IMR-90 (cell line): ENCODE data around the gene NOX3. TPM values are rescaled to one million over a fixed set of nuclear protein-coding genes. Genes with fewer than 3 reads are reported as not detected.

Experiments used
- ATAC-seq: fragments of 200-7000 bp; cut with Tn5 transposase; 2 replicates; pipeline ENCODE4 v1.9.1; 2020; ENCODE audit warnings: low read depth, mild to moderate bottlenecking, moderate library complexity
- BruUV-seq: library from RNA; stranded (reverse); fragments of 400-500 nt; replicated peaks from 2 replicates; lab custom pipeline; 2021; lab: Mats Ljungman, UMichigan
- CTCF ChIA-PET: fragments of 300-600 bp; formaldehyde crosslinking; extraction: SDS; loops from one replicate; lab custom pipeline; 2021; ENCODE audit warnings: antibody characterized with exemption; lab: Yijun Ruan, JAX
- POLR2A ChIA-PET: fragments of 300-600 bp; sonication (Branson Sonifier 250); formaldehyde crosslinking; loops from one replicate; lab custom pipeline; 2022; ENCODE audit warnings: antibody characterized with exemption; ENCODE audit not compliant: unreplicated experiment; lab: Charles Lee
- DNase-seq: peaks from one replicate; pipeline ENCODE4 v3.0.0; 2013
- H2AFZ ChIP-seq: replicated peaks from 2 replicates; pipeline ENCODE3; 2013; ENCODE audit warnings: low read length, mild to moderate bottlenecking; ENCODE audit not compliant: poor library complexity
- H2AK5ac ChIP-seq: 2 replicates; pipeline ENCODE4 v1.6.1; 2013; ENCODE audit warnings: low read depth, low read length, inconsistent platforms
- H2AK9ac ChIP-seq: replicated peaks from 2 replicates; pipeline ENCODE3; 2013; ENCODE audit warnings: mild to moderate bottlenecking, low read depth, low read length, moderate library complexity; ENCODE audit not compliant: poor library complexity
- H2BK120ac ChIP-seq: 2 replicates; pipeline ENCODE4 v1.6.1; 2013; ENCODE audit warnings: low read depth, low read length, inconsistent platforms
- H2BK15ac ChIP-seq: 3 replicates; pipeline ENCODE4 v1.6.1; 2013; ENCODE audit warnings: low read depth, low read length, inconsistent platforms
- H2BK20ac ChIP-seq: 2 replicates; pipeline ENCODE4 v1.6.1; 2013; ENCODE audit warnings: low read depth, mild to moderate bottlenecking, inconsistent platforms, low read length, moderate library complexity
- H2BK5ac ChIP-seq: 2 replicates; pipeline ENCODE4 v1.6.1; 2013; ENCODE audit warnings: mild to moderate bottlenecking, low read depth, low read length, inconsistent platforms; ENCODE audit not compliant: poor library complexity, severe bottlenecking
- H3K14ac ChIP-seq: replicated peaks from 2 replicates; pipeline ENCODE4 v1.6.1; 2013; ENCODE audit warnings: low read depth, low read length, inconsistent platforms
- H3K18ac ChIP-seq: 2 replicates; pipeline ENCODE4 v1.6.1; 2013; ENCODE audit warnings: low read depth, low read length, control low read depth
- H3K23ac ChIP-seq: 2 replicates; pipeline ENCODE4 v1.6.1; 2013; ENCODE audit warnings: low read depth, low read length, inconsistent platforms
- H3K27ac ChIP-seq: 2 replicates; pipeline ENCODE4 v1.5.1; 2013; ENCODE audit warnings: mild to moderate bottlenecking, control low read depth, low read length; ENCODE audit not compliant: insufficient read depth
- H3K27me3 ChIP-seq: 2 replicates; pipeline ENCODE4 v1.6.1; 2013; ENCODE audit warnings: low read length; ENCODE audit not compliant: control insufficient read depth, insufficient read depth
- H3K36me3 ChIP-seq: 2 replicates; pipeline ENCODE4 v1.6.1; 2013; ENCODE audit warnings: low read length, mixed read lengths; ENCODE audit not compliant: control insufficient read depth, insufficient read depth
- H3K4ac ChIP-seq: 2 replicates; pipeline ENCODE4 v1.6.1; 2013; ENCODE audit warnings: low read depth, low read length, inconsistent platforms
- H3K4me1 ChIP-seq: 2 replicates; pipeline ENCODE4 v1.6.1; 2013; ENCODE audit warnings: low read length, mixed read lengths; ENCODE audit not compliant: control insufficient read depth, insufficient read depth
- H3K4me2 ChIP-seq: 2 replicates; pipeline ENCODE4 v1.6.1; 2013; ENCODE audit warnings: low read depth, mild to moderate bottlenecking, control low read depth, low read length, moderate library complexity
- H3K4me3 ChIP-seq: 2 replicates; pipeline ENCODE4 v1.5.1; 2013; ENCODE audit warnings: low read depth, mild to moderate bottlenecking, control low read depth, low read length, moderate library complexity; ENCODE audit not compliant: insufficient read depth
- H3K56ac ChIP-seq: 2 replicates; pipeline ENCODE4 v1.6.1; 2013; ENCODE audit warnings: low read length, inconsistent platforms; ENCODE audit not compliant: insufficient read depth; ENCODE audit errors: extremely low read depth
- H3K79me1 ChIP-seq, 2 experiments: 2 replicates each; pipeline ENCODE4 v1.6.1; 2013; ENCODE audit warnings: low read length in 2 of 2, inconsistent platforms in 1 of 2, low read depth in 1 of 2
- H3K9ac ChIP-seq: 2 replicates; pipeline ENCODE4 v1.6.1; 2013; ENCODE audit warnings: low read depth, low read length, control low read depth
- H3K9me1 ChIP-seq: 2 replicates; pipeline ENCODE4 v1.6.1; 2013; ENCODE audit warnings: low read length, inconsistent platforms; ENCODE audit not compliant: insufficient read depth
- H3K9me3 ChIP-seq: 2 replicates; pipeline ENCODE4 v1.6.1; 2013; ENCODE audit warnings: low read length; ENCODE audit not compliant: control insufficient read depth, insufficient read depth
- H4K20me1 ChIP-seq: 2 replicates; pipeline ENCODE4 v1.6.1; 2013; ENCODE audit warnings: low read length, inconsistent platforms; ENCODE audit not compliant: insufficient read depth
- H4K5ac ChIP-seq: 2 replicates; pipeline ENCODE4 v1.6.1; 2013; ENCODE audit warnings: mild to moderate bottlenecking, low read depth, low read length, control low read depth
- H4K8ac ChIP-seq, 2 experiments: 2 replicates each; pipeline ENCODE4 v1.6.1; 2013; ENCODE audit warnings: low read depth in 2 of 2, low read length in 2 of 2, control low read depth in 1 of 2, inconsistent platforms in 1 of 2
- H4K91ac ChIP-seq: 2 replicates; pipeline ENCODE4 v1.6.1; 2013; ENCODE audit warnings: low read depth, low read length, inconsistent platforms; ENCODE audit not compliant: insufficient read depth
- CEBPB ChIP-seq: IDR thresholded peaks from 2 replicates; pipeline ENCODE4 v1.6.1; 2012; ENCODE audit warnings: low read depth, low read length, improper control_type of control experiment
- CTCF ChIP-seq: conservative IDR thresholded peaks from 2 replicates; pipeline ENCODE4 v1.5.1; 2012; ENCODE audit warnings: mild to moderate bottlenecking, low read depth, low read length, improper control_type of control experiment
- FOS ChIP-seq: fragments of 150-350 bp; IDR thresholded peaks from 2 replicates; pipeline ENCODE4 v1.6.1; 2016; ENCODE audit warnings: low read depth, low read length
- MAFK ChIP-seq: IDR thresholded peaks from 2 replicates; pipeline ENCODE4 v1.6.1; 2012; ENCODE audit warnings: low read depth, low read length, improper control_type of control experiment
- NFE2L2 ChIP-seq: fragments of 150-350 bp; IDR thresholded peaks from 2 replicates; pipeline ENCODE4 v1.6.1; 2016; ENCODE audit warnings: low read depth, mild to moderate bottlenecking, low read length
- POLR2A ChIP-seq: IDR thresholded peaks from 2 replicates; pipeline ENCODE4 v1.6.1; 2012; ENCODE audit warnings: mild to moderate bottlenecking, low read depth, low read length
- RAD21 ChIP-seq: IDR thresholded peaks from 2 replicates; pipeline ENCODE4 v1.6.1; 2012; ENCODE audit warnings: low read length, improper control_type of control experiment
- SMC3 ChIP-seq: fragments of 150-350 bp; IDR thresholded peaks from 2 replicates; pipeline ENCODE4 v1.6.1; 2016; ENCODE audit warnings: low read depth, mild to moderate bottlenecking, antibody characterized with exemption, low read length, moderate library complexity
- USF2 ChIP-seq: fragments of 150-350 bp; IDR thresholded peaks from 2 replicates; pipeline ENCODE4 v1.6.1; 2017; ENCODE audit warnings: mild to moderate bottlenecking, antibody characterized with exemption, low read length, low read depth
- WGBS, 2 experiments: methylation state at CpG; one replicate each; pipeline versions ENCODE4 v1.1.5 to v1.1.7; 2013; ENCODE audit warnings: missing lambda C conversion rate in 2 of 2; ENCODE audit not compliant: insufficient read length in 1 of 2; ENCODE audit errors: extremely low coverage in 2 of 2; 5-methylcytosine and 5-hydroxymethylcytosine counted together
- dilution Hi-C: fragments of 300-500 bp; cut with HindIII; formaldehyde crosslinking; loops from one replicate; pipeline ENCODE4 v1.14.3; 2018; ENCODE audit warnings: low sequenced_read_pairs; ENCODE audit not compliant: unreplicated experiment
- in situ Hi-C: fragments of 300-500 bp; cut with MboI; formaldehyde crosslinking; loops from 3 replicates; pipeline ENCODE4 v1.14.3; 2019; ENCODE audit warnings: low sequenced_read_pairs, inconsistent platforms, mixed read lengths
- intact Hi-C: fragments of 100-400 bp; cut with micrococcal nuclease; formaldehyde crosslinking; loops from 2 replicates; pipeline ENCODE4 v1.10.0; 2022
- polyA plus RNA-seq, 3 experiments: library from polyadenylated mRNA; depleted of rRNA; stranded (reverse); fragments of >200 nt; gene quantifications; 2 replicates each; pipeline ENCODE4 v1.2.3, GENCODE V29; 2012; ENCODE audit warnings: low replicate concordance in 1 of 3
- total RNA-seq: library from RNA; depleted of rRNA; stranded (reverse); fragments of >200 nt; gene quantifications from 2 replicates; pipeline ENCODE4 v1.2.3, GENCODE V29; 2012

Gene NOX3
- total and polyA plus RNA-seq, 2 of the 4 experiments (the other 2 are of a cell fraction): not detected

GRCh38 chr6:155497273-155497672 lies 41.6 kb upstream of the NOX3 start (continued):
- no peak for TF ChIP-seq USF2

- intact Hi-C loops: loop anchor here (1.0 to 5.0 kb wide), 5 partner anchors 35 to 318 kb away; no protein-coding TSS in a partner anchor
- Histone ChIP-seq H3K4ac (peak overlapping the region; percentile 97), H3K14ac (peak overlapping the region; percentile 97), H2AFZ (peak overlapping the region; percentile 92), H3K79me1 (no peaks in the 10 kb centered on the region), H3K4me2 (peak overlapping the region; percentile 32; the same call in 1 of the 2 replicates), H2BK20ac (peak overlapping the region; percentile 99), H3K18ac (peak overlapping the region; percentile 98), H2BK5ac (peak overlapping the region; percentile 98), H2BK120ac (peak overlapping the region; percentile 99), H4K91ac (peak overlapping the region; percentile 99), H3K23ac (peak overlapping the region; percentile 91), H2AK9ac (peak overlapping the region; percentile 8), H3K4me1 (peaks cover 18% of the 10 kb centered on the region), H2AK5ac (peak overlapping the region; percentile 93), H3K4me3 (no peak overlapping the region), H4K5ac (peak overlapping the region; percentile 99), H3K27ac (peak overlapping the region; percentile 91), H4K8ac (peak overlapping the region; percentile 87 to 98), H3K27me3 (no peaks in the 10 kb centered on the region), H3K36me3 (no peaks in the 10 kb centered on the region), H3K9me3 (no peaks in the 10 kb centered on the region), H2BK15ac (peak overlapping the region; percentile 90; the same call in 2 of the 3 replicates), H3K9me1 (no peaks in the 10 kb centered on the region; the same call in 1 of the 2 replicates), H3K56ac (peak overlapping the region; percentile 90), H3K9ac (peak overlapping the region; percentile 76), H4K20me1 (no peaks in the 10 kb centered on the region)
- whole genome bisulfite sequencing, 2 experiments: no CpG with 5 or more reads among the region's 11 CpGs
- peak; percentile 61; the same call in 1 of the 2 replicates for TF ChIP-seq POLR2A
- peak; percentile 89 for TF ChIP-seq RAD21
- no peak for TF ChIP-seq NFE2L2
- TF ChIP-seq SMC3: peak; percentile 85
- TF ChIP-seq CEBPB: peak; percentile 94
- TF ChIP-seq MAFK: no peak
- TF ChIP-seq FOS: no peak
- TF ChIP-seq CTCF: peak; percentile 79
- DNase-seq: peak; percentile 92
- CTCF ChIA-PET: interaction anchor here (0.5 to 2.4 kb wide), 13 partner anchors 70 to 225 kb away, joined by 3 to 12 read pairs (median 3); no protein-coding TSS in a partner anchor
- no TSS peak for BruUV-seq
- POLR2A ChIA-PET: no interaction called here
- peak; percentile 87 for ATAC-seq
- in situ Hi-C loops: loop anchor here (5.0 to 10.0 kb wide), 2 partner anchors 168 to 310 kb away; no protein-coding TSS in a partner anchor
- dilution Hi-C loops: no loop called here
Observed at GRCh38 chr6:155495011-155495768, 39.6 kb upstream of the NOX3 start.
